RKO (cell line): Measurements from ENCODE around the gene ZKSCAN7.
"Not testable (repeated sequence)": the region's sequence is repeated elsewhere in the genome, so short reads cannot be mapped to it uniquely, and the experiment has no call there.

Source experiments
- DNase-seq: peaks from one replicate; pipeline ENCODE4 v3.0.0-alpha.2; 2016; ENCODE audit warnings: low spot score

ZKSCAN7 gene

GRCh38 chr3:44577354-44577952, 22.5 kb downstream of the ZKSCAN7 start:
- DNase-seq = not testable (repeated sequence)

GRCh38 chr3:44578316-44578715, 23.3 kb downstream of the ZKSCAN7 start:
- not testable (repeated sequence) for DNase-seq

GRCh38 chr3:44578924-44579515, 24.0 kb downstream of the ZKSCAN7 start:
- not testable (repeated sequence) for DNase-seq

GRCh38 chr3:44579749-44580148, 24.8 kb downstream of the ZKSCAN7 start:
- not testable (repeated sequence) for DNase-seq

- not testable (repeated sequence) for DNase-seq
These were observed 26.0 kb downstream of the ZKSCAN7 start for GRCh38 chr3:44580971-44581370.

- no peak for DNase-seq
These were observed 29.9 kb downstream of the ZKSCAN7 start, which contains the start of gene ZNF660 for GRCh38 chr3:44584646-44585501. Gene ZNF660, plus strand, starts transcription at chr3:44584964. Its CDS starts 9,230 bp downstream, at chr3:44594194.

- no peak for DNase-seq
These were observed 41.6 kb downstream of the ZKSCAN7 start for GRCh38 chr3:44596621-44597020.

GRCh38 chr3:44601749-44602148, 46.8 kb downstream of the ZKSCAN7 start:
- DNase-seq = no peak

- DNase-seq = no peak
These were observed 57.7 kb downstream of the ZKSCAN7 start for GRCh38 chr3:44612678-44613077.
